Caco-2 (cell line): ENCODE data around the gene TRAF2. TPM values are rescaled to one million over a fixed set of nuclear protein-coding genes. Genes with fewer than 3 reads are reported as not detected.

Experiments used
- BruUV-seq: library from RNA; stranded (reverse); fragments of 400-500 nt; replicated peaks from 2 replicates; lab custom pipeline; 2021; lab: Mats Ljungman, UMichigan
- CTCF ChIA-PET: fragments of 300-600 bp; sonication (Branson Sonifier 250); formaldehyde crosslinking; loops from one replicate; lab custom pipeline; 2022; ENCODE audit warnings: antibody characterized with exemption; lab: Charles Lee
- POLR2A ChIA-PET: fragments of 300-600 bp; sonication (Branson Sonifier 250); formaldehyde crosslinking; loops from one replicate; lab custom pipeline; 2022; ENCODE audit warnings: antibody characterized with exemption; lab: Charles Lee
- DNase-seq, 2 experiments: peaks; one replicate each; pipeline versions ENCODE4 v3.0.0 to v3.0.0-alpha.2; 2020 to 2022
- H3K27me3 ChIP-seq: replicated peaks from 2 replicates; pipeline ENCODE4 v1.6.0; 2011; ENCODE audit warnings: low read length; ENCODE audit not compliant: control insufficient read depth, insufficient read depth
- H3K36me3 ChIP-seq: 2 replicates; pipeline ENCODE4 v1.5.1; 2011; ENCODE audit warnings: low read length; ENCODE audit not compliant: control insufficient read depth, insufficient read depth
- H3K4me1 ChIP-seq: fragments of 250-450 bp; sonication (Bioruptor Pico); 2 replicates; pipeline ENCODE4 v1.5.1; 2020; ENCODE audit warnings: mild to moderate bottlenecking
- H3K4me3 ChIP-seq: 2 replicates; pipeline ENCODE4 v1.5.1; 2011; ENCODE audit warnings: low read depth, mild to moderate bottlenecking, control low read depth, low read length
- H3K9me3 ChIP-seq: fragments of 250-450 bp; sonication (Bioruptor Pico); 2 replicates; pipeline ENCODE4 v1.5.1; 2020; ENCODE audit warnings: mild to moderate bottlenecking, moderate library complexity
- H3K27ac Mint-ChIP-seq: one replicate; pipeline ENCODE4 v1.8.0; 2022; ENCODE audit warnings: mixed read lengths; ENCODE audit not compliant: unreplicated experiment
- H3K27me3 Mint-ChIP-seq: one replicate; pipeline ENCODE4 v1.8.0; 2022; ENCODE audit warnings: mixed read lengths; ENCODE audit not compliant: insufficient read depth, unreplicated experiment
- H3K36me3 Mint-ChIP-seq: one replicate; pipeline ENCODE4 v1.8.0; 2022; ENCODE audit warnings: mild to moderate bottlenecking, mixed read lengths; ENCODE audit not compliant: insufficient read depth, unreplicated experiment
- H3K4me1 Mint-ChIP-seq: one replicate; pipeline ENCODE4 v1.8.0; 2022; ENCODE audit warnings: low read depth, mixed read lengths; ENCODE audit not compliant: unreplicated experiment
- H3K4me3 Mint-ChIP-seq: one replicate; pipeline ENCODE4 v1.8.0; 2022; ENCODE audit warnings: mild to moderate bottlenecking, moderate library complexity, mixed read lengths; ENCODE audit not compliant: unreplicated experiment
- H3K9me3 Mint-ChIP-seq: one replicate; pipeline ENCODE4 v1.8.0; 2022; ENCODE audit warnings: mixed read lengths; ENCODE audit not compliant: unreplicated experiment
- CTCF ChIP-seq, 2 experiments: fragments of 200-600 bp in 1 of 2; IDR thresholded peaks; 1 replicate in 1 of 2; 2 replicates in 1 of 2; pipeline versions ENCODE4 v1.5.1 to v1.8.0; 2011 to 2022; ENCODE audit warnings: antibody characterized with exemption in 1 of 2, control low read depth in 1 of 2, inconsistent platforms in 1 of 2, low read depth in 1 of 2, low read length in 1 of 2, mild to moderate bottlenecking in 1 of 2, moderate library complexity in 1 of 2; ENCODE audit not compliant: insufficient read depth in 1 of 2, severe bottlenecking in 1 of 2, unreplicated experiment in 1 of 2
- intact Hi-C: fragments of 100-400 bp; cut with micrococcal nuclease; formaldehyde crosslinking; loops from one replicate; pipeline ENCODE4 v1.10.0; 2022; ENCODE audit not compliant: unreplicated experiment
- total RNA-seq: library from RNA; stranded (reverse); gene quantifications from 2 replicates; pipeline ENCODE4 v1.2.3, GENCODE V29; 2022

TRAF2 gene
- total RNA-seq, 1 experiment from 2014 or later = 41.7 TPM

GRCh38 chr9:136857581-136858412, 28.5 kb upstream of the TRAF2 start:
- CTCF ChIA-PET = no interaction called here
- intact Hi-C loops = no loop called here

GRCh38 chr9:136858452-136858843, 27.9 kb upstream of the TRAF2 start:
- no peak overlapping the region for H3K4me3 ChIP-seq
- no peaks in the 10 kb centered on the region for H3K27me3 ChIP-seq
- H3K4me1 ChIP-seq = peaks cover 10% of the 10 kb centered on the region
- BruUV-seq = no TSS peak
- CTCF ChIA-PET = interaction anchor here (1.2 kb wide), 1 partner anchor 16 kb away, joined by 4 read pairs; the partner anchor contains the start of gene AJM1
- H3K36me3 Mint-ChIP-seq = peaks cover 89% of the 10 kb centered on the region
- no peak for TF ChIP-seq CTCF (IDR thresholded peaks at IDR 0.05; ENCODE audit: insufficient read depth in 1 of 2, low read depth in 1 of 2, low read length in 1 of 2, severe bottlenecking in 1 of 2, unreplicated experiment in 1 of 2)
- no peaks in the 10 kb centered on the region for H3K9me3 ChIP-seq
- intact Hi-C loops = no loop called here
- no peaks in the 10 kb centered on the region for H3K9me3 Mint-ChIP-seq
- no peak overlapping the region for H3K27ac Mint-ChIP-seq
- H3K4me1 Mint-ChIP-seq = no peaks in the 10 kb centered on the region
- no peak overlapping the region for H3K4me3 Mint-ChIP-seq
- peaks cover 1% of the 10 kb centered on the region; the same call in 1 of the 2 replicates for H3K36me3 ChIP-seq
- no peak for DNase-seq
- no peaks in the 10 kb centered on the region for H3K27me3 Mint-ChIP-seq
- POLR2A ChIA-PET = no interaction called here

More at GRCh38 chr9:136857581-136858412, 28.5 kb upstream of the TRAF2 start:
- H3K36me3 ChIP-seq = peaks cover 1% of the 10 kb centered on the region; the same call in 1 of the 2 replicates
- POLR2A ChIA-PET = no interaction called here
- no peak overlapping the region for H3K4me3 Mint-ChIP-seq
- DNase-seq = peak in 1 of 2 experiments; percentile 37
- H3K9me3 ChIP-seq = no peaks in the 10 kb centered on the region
- no peak overlapping the region for H3K4me3 ChIP-seq
- BruUV-seq = no TSS peak
- H3K36me3 Mint-ChIP-seq = peaks cover 82% of the 10 kb centered on the region
- H3K27me3 ChIP-seq = no peaks in the 10 kb centered on the region
- TF ChIP-seq CTCF (IDR thresholded peaks at IDR 0.05; ENCODE audit: insufficient read depth in 1 of 2, low read depth in 1 of 2, low read length in 1 of 2, severe bottlenecking in 1 of 2, unreplicated experiment in 1 of 2) = no peak
- peaks cover 10% of the 10 kb centered on the region for H3K4me1 ChIP-seq
- peak overlapping the region; percentile 16 for H3K27ac Mint-ChIP-seq
- H3K9me3 Mint-ChIP-seq = no peaks in the 10 kb centered on the region
- H3K27me3 Mint-ChIP-seq = no peaks in the 10 kb centered on the region
- no peaks in the 10 kb centered on the region for H3K4me1 Mint-ChIP-seq

GRCh38 chr9:136858844-136859757, 27.2 kb upstream of the TRAF2 start:
- peaks cover 10% of the 10 kb centered on the region for H3K4me1 ChIP-seq
- peak in 1 of 2 experiments; percentile 61 for DNase-seq
- Mint-ChIP-seq H3K4me1 (no peaks in the 10 kb centered on the region), H3K9me3 (no peaks in the 10 kb centered on the region), H3K27ac (peak overlapping the region; percentile 59), H3K27me3 (no peaks in the 10 kb centered on the region), H3K36me3 (peaks cover 96% of the 10 kb centered on the region), H3K4me3 (peak overlapping the region; percentile 35)
- H3K27me3 ChIP-seq = no peaks in the 10 kb centered on the region
- peaks cover 1% of the 10 kb centered on the region; the same call in 1 of the 2 replicates for H3K36me3 ChIP-seq
- intact Hi-C loops = no loop called here
- no peaks in the 10 kb centered on the region for H3K9me3 ChIP-seq
- BruUV-seq = no TSS peak
- ChIA-PET CTCF (interaction anchor here (1.2 kb wide), 1 partner anchor 17 kb away, joined by 4 read pairs; the partner anchor contains the start of gene AJM1), POLR2A (no interaction called here)
- H3K4me3 ChIP-seq = no peak overlapping the region
- no peak for TF ChIP-seq CTCF (IDR thresholded peaks at IDR 0.05; ENCODE audit: insufficient read depth in 1 of 2, low read depth in 1 of 2, low read length in 1 of 2, severe bottlenecking in 1 of 2, unreplicated experiment in 1 of 2)
